ENCODE data around the gene KRTAP4-3. TPM values are rescaled to one million over a fixed set of nuclear protein-coding genes. Genes with fewer than 3 reads are reported as not detected.

The KRTAP4-3 gene
- not detected for total RNA-seq

DNA sequence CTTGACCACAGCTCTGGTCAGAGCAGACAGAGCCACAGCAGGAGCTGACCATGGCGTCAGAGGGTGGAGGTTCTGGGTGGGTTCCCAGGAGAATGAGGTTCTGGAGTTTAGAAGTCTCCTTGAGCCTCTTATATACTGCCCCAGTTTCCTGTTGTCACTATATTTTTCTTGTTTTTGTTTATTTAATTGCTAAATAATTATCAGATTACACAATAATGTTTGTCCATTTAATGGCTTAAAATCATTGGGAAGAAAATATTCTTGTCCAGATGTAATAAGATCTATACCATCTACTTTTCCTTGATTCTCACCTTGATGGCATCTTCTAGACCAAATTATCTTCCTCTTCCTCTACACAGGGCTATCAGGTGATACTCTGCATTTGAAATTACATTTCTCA lies at the start of gene KRTAP4-3:
Gene KRTAP4-3 (minus strand): TSS at position 101 of the 400 bp plus-strand sequence. CDS start 49 bp downstream, at position 52.
- 64% methylated on average over 1 of the region's 1 CpG for WGBS
- H3K9me3 ChIP-seq = no peaks in the 10 kb centered on the region
- intact Hi-C loops (cut with DNase I) = no loop called here
- no peak for DNase-seq (ENCODE audit: low spot score)
- H3K4me1 ChIP-seq (replicated peaks) = no peaks in the 10 kb centered on the region
- no peak within 1 kb of the TSS for H3K4me3 ChIP-seq
- H3K36me3 ChIP-seq = no peaks in the 10 kb centered on the region
- no peak within 1 kb of the TSS for H3K27ac ChIP-seq
- H3K27me3 ChIP-seq (replicated peaks; ENCODE audit: insufficient read depth) = no peaks in the 10 kb centered on the region
- TF ChIP-seq POLR2A (IDR thresholded peaks at IDR 0.05) (no peak), POLR2AphosphoS5 (IDR thresholded peaks at IDR 0.05) (no peak)
- TF ChIP-seq, protein P1, sequence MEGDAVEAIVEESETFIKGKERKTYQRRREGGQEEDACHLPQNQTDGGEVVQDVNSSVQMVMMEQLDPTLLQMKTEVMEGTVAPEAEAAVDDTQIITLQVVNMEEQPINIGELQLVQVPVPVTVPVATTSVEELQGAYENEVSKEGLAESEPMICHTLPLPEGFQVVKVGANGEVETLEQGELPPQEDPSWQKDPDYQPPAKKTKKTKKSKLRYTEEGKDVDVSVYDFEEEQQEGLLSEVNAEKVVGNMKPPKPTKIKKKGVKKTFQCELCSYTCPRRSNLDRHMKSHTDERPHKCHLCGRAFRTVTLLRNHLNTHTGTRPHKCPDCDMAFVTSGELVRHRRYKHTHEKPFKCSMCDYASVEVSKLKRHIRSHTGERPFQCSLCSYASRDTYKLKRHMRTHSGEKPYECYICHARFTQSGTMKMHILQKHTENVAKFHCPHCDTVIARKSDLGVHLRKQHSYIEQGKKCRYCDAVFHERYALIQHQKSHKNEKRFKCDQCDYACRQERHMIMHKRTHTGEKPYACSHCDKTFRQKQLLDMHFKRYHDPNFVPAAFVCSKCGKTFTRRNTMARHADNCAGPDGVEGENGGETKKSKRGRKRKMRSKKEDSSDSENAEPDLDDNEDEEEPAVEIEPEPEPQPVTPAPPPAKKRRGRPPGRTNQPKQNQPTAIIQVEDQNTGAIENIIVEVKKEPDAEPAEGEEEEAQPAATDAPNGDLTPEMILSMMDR (IDR thresholded peaks at IDR 0.05) = no peak

DNA sequence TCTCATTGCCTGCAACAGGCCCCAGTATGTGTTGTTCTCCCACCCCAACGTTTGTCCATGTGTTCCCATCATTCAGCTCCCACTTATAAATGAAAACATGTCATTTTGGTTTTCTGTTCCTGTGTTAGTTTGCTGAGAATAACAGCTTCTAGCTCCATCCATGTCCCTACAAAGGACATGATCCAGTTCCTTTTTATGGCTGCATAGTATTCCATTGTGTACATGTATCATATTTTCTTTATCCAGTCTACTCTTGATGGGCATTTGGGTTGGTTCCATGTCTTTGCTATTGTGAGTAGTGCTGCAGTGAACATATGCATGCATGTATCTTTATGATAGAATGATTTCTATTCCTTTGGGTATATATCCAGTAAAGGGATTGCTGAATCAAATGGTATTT lies 47.7 kb upstream of the KRTAP4-3 start:
- no peak overlapping the region for H3K4me3 ChIP-seq
- no peaks in the 10 kb centered on the region for H3K36me3 ChIP-seq
- no peaks in the 10 kb centered on the region for H3K27me3 ChIP-seq (replicated peaks; ENCODE audit: insufficient read depth)
- intact Hi-C loops (cut with DNase I) = no loop called here
- no peaks in the 10 kb centered on the region for H3K9me3 ChIP-seq
- no peaks in the 10 kb centered on the region for H3K4me1 ChIP-seq (replicated peaks)
- no peak for DNase-seq (ENCODE audit: low spot score)
- H3K27ac ChIP-seq = no peak overlapping the region
- 91% methylated on average over 1 of the region's 1 CpG for WGBS
- TF ChIP-seq, protein P1 (IDR thresholded peaks at IDR 0.05) = no peak
- TF ChIP-seq POLR2AphosphoS5 (IDR thresholded peaks at IDR 0.05) (no peak), POLR2A (IDR thresholded peaks at IDR 0.05) (no peak)

DNA sequence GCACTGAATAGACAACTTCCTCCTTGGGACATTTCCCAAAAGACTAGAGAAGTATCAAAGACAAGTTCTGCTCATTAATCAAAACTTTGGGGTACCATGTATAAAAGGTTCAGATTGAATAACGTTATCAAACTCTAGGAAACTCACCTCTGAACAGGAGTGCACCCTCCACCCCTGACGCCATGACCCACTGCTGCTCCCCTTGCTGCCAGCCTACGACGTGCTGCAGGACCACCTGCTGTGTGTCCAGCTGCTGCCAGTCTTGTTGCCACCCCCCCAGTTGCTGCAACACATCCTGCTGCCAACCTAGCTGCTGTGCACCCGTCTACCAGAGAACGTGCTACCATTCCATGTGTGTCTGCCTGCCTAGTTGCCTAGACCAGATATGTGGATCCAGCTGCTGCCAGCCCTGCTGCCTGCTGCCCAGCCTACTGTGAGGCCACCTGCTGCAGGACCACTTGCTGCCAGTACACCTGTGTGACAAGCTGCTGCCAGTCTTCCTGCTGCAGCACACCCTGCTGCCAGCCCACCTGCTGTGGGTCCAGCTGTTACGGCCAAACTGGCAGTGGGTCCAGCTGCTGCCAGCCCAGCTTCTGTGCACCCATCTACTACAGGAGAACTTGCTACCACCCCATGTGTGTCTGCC lies 44.6 kb upstream of the KRTAP4-3 start:
- no peak for TF ChIP-seq POLR2AphosphoS5 (IDR thresholded peaks at IDR 0.05)
- no peak for TF ChIP-seq POLR2A (IDR thresholded peaks at IDR 0.05)
- TF ChIP-seq, protein P1 (IDR thresholded peaks at IDR 0.05) = no peak
- 66% methylated on average over 7 of the region's 7 CpGs for WGBS
- Histone ChIP-seq H3K36me3 (no peaks in the 10 kb centered on the region), H3K9me3 (no peaks in the 10 kb centered on the region), H3K4me3 (no peak overlapping the region), H3K27ac (no peak overlapping the region), H3K4me1 (replicated peaks) (no peaks in the 10 kb centered on the region), H3K27me3 (replicated peaks; ENCODE audit: insufficient read depth) (no peaks in the 10 kb centered on the region)
- DNase-seq (ENCODE audit: low spot score) = no peak
- intact Hi-C loops (cut with DNase I) = no loop called here

DNA sequence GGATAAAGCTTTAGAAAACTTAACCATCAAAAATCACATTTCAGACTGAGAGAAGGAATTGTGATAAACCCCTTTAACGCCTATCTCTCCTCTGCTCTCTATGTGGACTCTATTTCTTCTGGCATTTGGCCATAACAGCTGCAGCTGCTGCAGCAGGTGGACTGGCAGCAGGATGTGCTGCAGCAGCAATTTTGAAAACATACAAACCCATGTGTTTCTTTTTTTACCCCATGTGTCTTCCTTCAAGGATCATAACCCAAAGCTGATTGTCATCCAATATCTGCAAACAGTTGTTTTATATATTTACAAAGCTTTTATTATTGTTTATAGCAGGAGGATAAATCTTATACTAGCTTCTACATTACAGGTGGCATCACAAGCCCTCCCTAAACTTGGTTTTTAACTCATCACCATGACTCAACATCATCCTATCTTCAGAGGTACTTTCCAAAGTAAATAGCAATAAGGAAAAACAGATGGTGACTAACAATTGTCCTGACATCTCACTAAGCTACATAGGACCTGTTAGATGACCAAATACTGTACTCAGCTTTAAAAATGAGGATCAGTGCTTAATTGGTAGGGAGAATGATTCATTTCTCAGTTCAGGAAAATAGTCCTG lies 43.9 kb upstream of the KRTAP4-3 start:
- Histone ChIP-seq H3K36me3 (no peaks in the 10 kb centered on the region), H3K9me3 (no peaks in the 10 kb centered on the region), H3K27me3 (replicated peaks; ENCODE audit: insufficient read depth) (no peaks in the 10 kb centered on the region), H3K27ac (no peak overlapping the region), H3K4me3 (no peak overlapping the region), H3K4me1 (replicated peaks) (no peaks in the 10 kb centered on the region)
- TF ChIP-seq POLR2AphosphoS5 (IDR thresholded peaks at IDR 0.05) = peak; percentile 72
- no peak for TF ChIP-seq POLR2A (IDR thresholded peaks at IDR 0.05)
- intact Hi-C loops (cut with DNase I) = no loop called here
- 37% methylated on average over 1 of the region's 1 CpG for WGBS
- DNase-seq (ENCODE audit: low spot score) = no peak

DNA sequence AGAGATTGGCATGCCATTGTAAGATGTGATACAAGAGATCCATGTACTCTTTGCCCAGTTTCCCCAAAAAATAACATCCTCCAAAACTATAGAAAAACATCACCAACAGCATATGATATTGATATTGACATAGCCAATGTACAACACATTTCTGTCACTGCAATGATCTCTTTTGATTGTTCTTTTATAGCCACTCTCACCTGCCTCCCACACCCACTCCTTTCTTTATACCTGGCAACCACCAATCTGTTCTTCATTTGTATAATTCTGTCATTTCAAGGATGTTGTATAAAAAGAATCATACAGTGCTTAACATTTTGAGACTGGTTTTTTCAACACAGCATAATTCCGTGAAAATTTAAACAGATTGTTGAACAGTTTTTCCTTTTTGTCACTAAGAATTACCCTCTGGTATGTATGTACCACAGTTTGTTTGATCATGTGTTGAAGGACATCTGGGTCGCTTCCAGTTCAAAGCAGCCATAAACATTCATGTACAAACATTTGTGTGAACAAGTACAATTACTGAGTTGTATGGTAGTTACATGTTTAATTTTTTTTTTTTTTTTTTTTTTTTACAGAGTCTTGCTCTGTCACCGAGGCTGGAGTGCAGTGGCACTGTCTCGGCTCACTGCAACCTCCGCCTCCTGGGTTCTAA lies 31.5 kb upstream of the KRTAP4-3 start:
- no peaks in the 10 kb centered on the region for H3K9me3 ChIP-seq
- WGBS = 56% methylated on average over 4 of the region's 5 CpGs
- no peaks in the 10 kb centered on the region for H3K4me1 ChIP-seq (replicated peaks)
- no peaks in the 10 kb centered on the region for H3K36me3 ChIP-seq
- no peak for DNase-seq (ENCODE audit: low spot score)
- TF ChIP-seq POLR2A (IDR thresholded peaks at IDR 0.05) (no peak), POLR2AphosphoS5 (IDR thresholded peaks at IDR 0.05) (no peak)
- TF ChIP-seq, protein P1 (IDR thresholded peaks at IDR 0.05) = no peak
- H3K27ac ChIP-seq = no peak overlapping the region
- no peaks in the 10 kb centered on the region for H3K27me3 ChIP-seq (replicated peaks; ENCODE audit: insufficient read depth)
- intact Hi-C loops (cut with DNase I) = no loop called here
- no peak overlapping the region for H3K4me3 ChIP-seq
